GM19099 (cell line): ENCODE results near the gene TXK.

Experiments used
- POLR2A ChIP-seq: IDR thresholded peaks from 3 replicates; pipeline ENCODE4 v1.6.1; 2011; ENCODE audit warnings: low read depth; ENCODE audit not compliant: insufficient read length; ENCODE audit errors: extremely low read depth

TXK gene

GRCh38 chr4:48058617-48059530, 75.2 kb downstream of the TXK start:
- no peak for TF ChIP-seq POLR2A

GRCh38 chr4:48051078-48051477, 83.0 kb downstream of the TXK start:
- TF ChIP-seq POLR2A: no peak

GRCh38 chr4:48049483-48049882, 84.6 kb downstream of the TXK start:
- no peak for TF ChIP-seq POLR2A

GRCh38 chr4:48047896-48048295, 86.2 kb downstream of the TXK start:
- TF ChIP-seq POLR2A: no peak

DNA sequence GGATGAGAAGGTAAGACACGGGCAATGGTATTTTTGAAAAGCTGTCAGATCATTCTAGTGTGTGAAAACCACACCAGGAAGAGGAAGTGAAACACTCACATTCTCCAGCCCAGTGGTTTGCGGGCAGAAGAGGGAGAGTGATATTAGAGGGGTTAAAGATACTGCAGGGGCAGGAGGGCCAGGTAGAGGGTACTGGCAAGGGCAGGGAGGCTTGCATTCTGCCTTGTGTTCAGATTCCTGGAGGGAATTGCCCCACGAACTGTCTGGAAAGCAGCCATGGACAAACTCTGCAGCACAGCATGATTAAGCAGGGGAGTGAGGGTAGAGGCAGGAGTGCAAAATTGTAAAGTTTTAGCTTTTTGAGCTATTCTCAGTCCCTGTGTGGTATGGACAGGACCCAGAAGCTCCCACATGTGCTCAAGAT, 86.6 kb downstream of the TXK start:
- TF ChIP-seq POLR2A: no peak

- TF ChIP-seq POLR2A: no peak
Measured at GRCh38 chr4:48046059-48046458, 88.0 kb downstream of the TXK start.

GRCh38 chr4:48044298-48044697, 89.8 kb downstream of the TXK start:
- TF ChIP-seq POLR2A: no peak

- TF ChIP-seq POLR2A: no peak
Measured at GRCh38 chr4:48043504-48043903, 90.5 kb downstream of the TXK start.

DNA sequence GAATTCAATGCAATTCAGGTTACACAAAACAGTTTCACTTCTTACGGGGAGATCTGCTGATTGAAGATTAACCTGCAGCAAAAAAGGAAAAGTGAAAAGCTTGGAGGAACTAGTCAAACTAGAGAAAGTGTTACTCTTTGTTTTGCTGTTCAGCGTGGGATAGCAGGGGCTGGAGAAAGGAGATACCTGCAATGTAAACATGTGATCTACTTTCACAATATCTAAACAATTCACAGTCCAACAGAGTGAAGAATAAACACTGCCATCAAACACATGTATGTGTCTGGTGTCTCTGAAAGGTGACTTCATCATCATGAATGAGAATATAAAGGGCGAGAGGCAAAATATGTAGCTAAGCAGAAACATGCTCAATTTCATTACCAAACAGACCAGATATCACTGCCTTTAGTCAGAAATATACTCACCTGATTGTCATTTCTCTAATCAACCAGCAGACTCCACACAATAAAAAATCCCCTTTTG, 91.0 kb downstream of the TXK start:
- no peak for TF ChIP-seq POLR2A

DNA sequence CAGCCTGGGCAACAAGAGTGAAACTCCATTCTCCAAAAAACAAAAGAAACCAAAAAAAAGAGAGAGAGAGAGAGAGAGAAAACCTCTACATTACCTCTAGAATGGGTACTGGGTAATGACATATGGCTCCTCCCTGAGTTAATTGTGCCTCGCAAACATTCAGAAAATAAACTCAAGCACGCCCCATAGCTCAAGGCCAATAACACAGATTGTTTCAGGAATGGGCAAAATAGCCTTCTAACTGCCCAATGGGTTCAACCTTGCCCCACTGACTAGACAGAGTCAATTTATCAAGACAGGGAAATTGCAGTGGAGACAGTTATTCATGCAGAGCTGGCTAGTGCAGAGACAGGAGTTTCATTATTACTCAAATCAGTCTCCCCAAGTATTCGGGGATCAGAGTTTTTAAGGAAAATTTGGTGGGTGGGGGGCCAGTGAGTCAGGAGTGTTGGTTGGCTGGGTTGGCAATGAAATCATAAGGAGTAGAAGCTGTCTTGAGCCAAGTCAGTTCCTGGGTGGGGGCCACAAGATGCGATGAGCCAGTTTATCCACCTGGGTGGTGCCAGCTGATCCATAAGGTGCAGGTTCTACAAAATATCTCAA, 92.4 kb downstream of the TXK start:
- TF ChIP-seq POLR2A: no peak

GRCh38 chr4:48039561-48039960, 94.5 kb downstream of the TXK start:
- no peak for TF ChIP-seq POLR2A

GRCh38 chr4:48038666-48039065, 95.4 kb downstream of the TXK start:
- TF ChIP-seq POLR2A: no peak

GRCh38 chr4:48037117-48037462, 97.0 kb downstream of the TXK start:
- TF ChIP-seq POLR2A: no peak

- no peak for TF ChIP-seq POLR2A
Measured at GRCh38 chr4:48035952-48036351, 98.1 kb downstream of the TXK start.

DNA sequence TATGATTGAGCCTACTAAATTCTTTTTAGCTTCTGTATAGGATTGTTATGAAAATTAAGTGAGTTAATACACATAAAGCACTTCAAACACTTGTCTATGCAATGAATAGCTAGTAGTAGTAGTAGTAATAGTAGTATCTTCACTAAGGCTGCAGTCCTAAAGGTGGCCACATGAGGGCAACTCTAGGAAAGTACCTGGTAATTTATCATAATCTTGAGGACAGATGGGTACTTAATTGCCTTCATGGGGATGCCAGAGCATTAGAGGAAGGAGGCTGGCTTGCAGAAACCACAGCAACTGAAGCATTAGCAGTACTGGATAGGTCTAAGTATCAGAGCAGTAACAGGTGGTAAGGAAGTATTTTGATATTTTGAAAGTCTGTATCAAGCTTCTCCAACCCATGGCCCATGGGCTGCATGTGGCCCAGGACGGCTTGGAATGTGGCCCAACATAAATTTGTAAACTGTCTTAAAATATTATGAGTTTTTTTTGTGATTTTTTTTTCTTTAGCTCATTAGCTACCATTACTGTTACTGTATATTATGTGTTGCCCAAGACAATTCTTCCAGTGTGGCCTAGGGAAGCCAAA, 100.1 kb downstream of the TXK start:
- TF ChIP-seq POLR2A: no peak

- TF ChIP-seq POLR2A: no peak
Measured at GRCh38 chr4:48033412-48033811, 100.6 kb downstream of the TXK start.

DNA sequence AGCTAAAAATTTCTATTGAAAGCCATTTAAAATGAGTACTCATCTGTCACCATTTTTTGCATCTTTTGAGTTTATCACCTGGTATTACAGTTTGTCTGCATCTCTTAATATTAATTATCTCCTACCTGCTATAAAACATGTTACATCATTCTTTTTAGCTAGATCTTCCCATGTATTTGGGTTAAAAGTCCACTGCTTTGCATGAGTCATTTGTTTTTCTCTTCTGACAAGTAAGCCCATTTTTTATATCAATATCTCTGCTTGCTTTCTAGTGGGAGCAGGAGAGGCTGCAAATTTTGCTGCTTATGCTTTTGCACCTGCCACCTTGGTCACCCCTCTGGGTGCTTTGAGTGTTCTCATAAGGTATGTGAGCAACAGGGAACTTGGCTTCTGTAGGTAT, 101.3 kb downstream of the TXK start:
- TF ChIP-seq POLR2A: no peak
